Left renal pelvis (tissue), 4 donors: ENCODE measurements around the gene SPATA24. TPM values are rescaled to one million over a fixed set of nuclear protein-coding genes. Genes with fewer than 3 reads are reported as not detected.
"Not testable (repeated sequence)": the region's sequence is repeated elsewhere in the genome, so short reads cannot be mapped to it uniquely, and the experiment has no call there.

ENCODE experiments used
- DNase-seq, 4 donors: peaks; one replicate each; pipeline ENCODE4 v3.0.0-alpha.2; 2013; ENCODE audit warnings: low read depth in 4 of 4, low spot score in 3 of 4
- polyA plus RNA-seq, 4 donors: library from polyadenylated mRNA; unstranded; fragments of 120-200 nt; gene quantifications; one replicate each; pipeline ENCODE4 v1.2.1, GENCODE V29; 2013; ENCODE audit not compliant: insufficient read length in 4 of 4

The SPATA24 gene
- polyA plus RNA-seq, 4 donors = 2.7 to 14.4 (median 11.6) TPM

- no peak for DNase-seq
Observed at GRCh38 chr5:139395844-139396640, 7.8 kb downstream of the SPATA24 start.

- DNase-seq = no peak
Observed at GRCh38 chr5:139394654-139395566, 9.0 kb downstream of the SPATA24 start, which contains the start of gene PROB1. PROB1 (minus strand) TSS chr5:139395104; CDS start chr5:139395081, 23 bp downstream.

- no peak for DNase-seq
Observed at GRCh38 chr5:139394123-139394653, 9.7 kb downstream of the SPATA24 start.

GRCh38 chr5:139393497-139394122 lies 10.3 kb downstream of the SPATA24 start:
- DNase-seq = no peak

- no peak for DNase-seq
Observed at GRCh38 chr5:139392678-139393496, 11.0 kb downstream of the SPATA24 start.

- DNase-seq = no peak
Observed at GRCh38 chr5:139392324-139392677, 11.6 kb downstream of the SPATA24 start.

GRCh38 chr5:139391570-139392323 lies 12.1 kb downstream of the SPATA24 start:
- no peak for DNase-seq

- no peak for DNase-seq
Observed at GRCh38 chr5:139390639-139391569, 13.0 kb downstream of the SPATA24 start.

- DNase-seq = no peak
Observed at GRCh38 chr5:139389701-139390638, 13.9 kb downstream of the SPATA24 start, which contains the start of gene MZB1. MZB1 (minus strand) TSS chr5:139389913; CDS start chr5:139389856, 57 bp downstream.

GRCh38 chr5:139388198-139388821 lies 15.6 kb downstream of the SPATA24 start:
- DNase-seq = no peak

- DNase-seq = no peak
Observed at GRCh38 chr5:139387611-139388197, 16.2 kb downstream of the SPATA24 start.

GRCh38 chr5:139386956-139387355 lies 16.9 kb downstream of the SPATA24 start:
- DNase-seq = not testable (repeated sequence)

- DNase-seq = no peak
Observed at GRCh38 chr5:139386050-139386438, 17.8 kb downstream of the SPATA24 start.

GRCh38 chr5:139385061-139386049 lies 18.5 kb downstream of the SPATA24 start:
- DNase-seq = no peak

- DNase-seq = no peak
Observed at GRCh38 chr5:139384591-139385051, 19.3 kb downstream of the SPATA24 start.
